SK-N-SH (cell line): Measurements from ENCODE around the gene PURA.

Source experiments
- EP300 ChIP-seq, 2 experiments: IDR thresholded peaks; 2 replicates each; pipeline versions ENCODE4 v1.4.0 to v1.6.1; 2012; ENCODE audit warnings: borderline replicate concordance in 1 of 2, low read depth in 1 of 2, low read length in 1 of 2
- EZH2phosphoT487 ChIP-seq: fragments of 200-600 bp; sonication (generic); IDR thresholded peaks from 2 replicates; pipeline ENCODE4 v1.6.1; 2017; ENCODE audit warnings: low read depth, mixed run types, mild to moderate bottlenecking, antibody characterized with exemption, moderate library complexity, borderline replicate concordance
- FOSL2 ChIP-seq: IDR thresholded peaks from 2 replicates; pipeline ENCODE4 v1.4.0; 2012; ENCODE audit warnings: low read depth, mild to moderate bottlenecking, moderate library complexity, borderline replicate concordance
- FOXM1 ChIP-seq: IDR thresholded peaks from 2 replicates; pipeline ENCODE4 v1.4.0; 2012; ENCODE audit warnings: low read depth, mild to moderate bottlenecking
- GABPA ChIP-seq: IDR thresholded peaks from 2 replicates; pipeline ENCODE4 v1.4.0; 2012; ENCODE audit warnings: low read depth, mild to moderate bottlenecking
- RAD21 ChIP-seq: IDR thresholded peaks from 2 replicates; pipeline ENCODE4 v1.6.1; 2012; ENCODE audit warnings: mild to moderate bottlenecking, low read length
- RFX5 ChIP-seq: IDR thresholded peaks from 2 replicates; pipeline ENCODE4 v1.6.1; 2012; ENCODE audit warnings: mild to moderate bottlenecking, improper control_type of control experiment, low read length
- TEAD4 ChIP-seq: IDR thresholded peaks from 2 replicates; pipeline ENCODE4 v1.4.0; 2012; ENCODE audit warnings: mild to moderate bottlenecking, borderline replicate concordance; ENCODE audit not compliant: insufficient read depth
- YY1 ChIP-seq: IDR thresholded peaks from 2 replicates; pipeline ENCODE4 v1.4.0; 2012; ENCODE audit warnings: low read depth, mild to moderate bottlenecking
- TF ChIP-seq, protein P1 (sequence below): fragments of 200-600 bp; sonication (generic); IDR thresholded peaks from 2 replicates; pipeline ENCODE4 v1.6.1; 2017; ENCODE audit warnings: antibody characterized with exemption, mild to moderate bottlenecking, moderate library complexity
- TF ChIP-seq, protein P2 (sequence below): IDR thresholded peaks from 2 replicates; pipeline ENCODE4 v1.6.1; 2012; ENCODE audit warnings: mild to moderate bottlenecking, low read depth, low read length, moderate library complexity
- TF ChIP-seq, protein P3 (sequence below): IDR thresholded peaks from 2 replicates; pipeline ENCODE4; 2012
- TF ChIP-seq, protein P4 (sequence below): fragments of 150-350 bp; IDR thresholded peaks from 2 replicates; pipeline ENCODE4 v1.6.1; 2017; ENCODE audit warnings: antibody characterized with exemption, low read length, low read depth, borderline replicate concordance

DNA sequence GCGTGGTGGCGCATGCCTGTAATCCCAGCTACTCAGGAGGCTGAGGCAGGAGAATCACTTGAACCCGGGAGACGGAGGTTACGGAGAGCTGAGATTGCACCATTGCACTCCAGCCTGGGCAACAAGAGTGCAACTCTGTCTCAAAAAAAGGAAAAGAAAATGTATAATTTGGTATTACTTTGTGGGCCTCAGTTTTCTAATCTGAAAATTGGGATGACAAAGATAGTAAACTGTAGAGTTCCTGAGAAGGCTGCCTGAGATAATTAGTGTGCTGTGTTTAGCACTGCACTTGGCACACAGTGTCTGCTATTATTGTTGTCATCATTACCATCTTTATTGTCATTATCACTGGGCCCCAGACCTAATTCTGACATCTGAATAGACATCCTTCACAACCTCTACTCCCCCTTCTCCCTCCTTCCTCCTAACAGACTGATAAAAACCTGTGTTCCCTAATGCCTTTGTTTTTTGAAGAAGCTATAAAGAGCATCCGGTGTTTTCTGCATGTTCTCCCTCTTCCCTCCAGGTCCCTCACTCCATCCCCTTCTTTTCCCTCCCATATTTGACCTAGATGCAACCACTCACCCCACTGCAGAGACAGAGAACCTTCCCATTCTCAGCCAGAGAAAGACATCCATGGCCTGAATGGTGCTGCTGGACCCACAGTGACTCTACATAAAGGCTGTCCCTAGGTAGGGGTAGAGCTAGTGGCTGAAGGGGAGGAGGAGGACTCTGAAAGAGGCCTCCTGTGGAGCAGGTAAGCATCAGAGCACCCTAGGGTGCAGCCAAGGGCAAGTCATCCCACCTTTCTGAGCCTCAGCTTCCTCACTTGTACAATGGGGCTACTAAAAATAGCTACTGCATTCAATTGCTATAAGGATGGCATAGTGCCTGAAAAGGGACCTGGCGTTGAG, 45.4 kb downstream of the PURA start:
- TF ChIP-seq, protein P1, sequence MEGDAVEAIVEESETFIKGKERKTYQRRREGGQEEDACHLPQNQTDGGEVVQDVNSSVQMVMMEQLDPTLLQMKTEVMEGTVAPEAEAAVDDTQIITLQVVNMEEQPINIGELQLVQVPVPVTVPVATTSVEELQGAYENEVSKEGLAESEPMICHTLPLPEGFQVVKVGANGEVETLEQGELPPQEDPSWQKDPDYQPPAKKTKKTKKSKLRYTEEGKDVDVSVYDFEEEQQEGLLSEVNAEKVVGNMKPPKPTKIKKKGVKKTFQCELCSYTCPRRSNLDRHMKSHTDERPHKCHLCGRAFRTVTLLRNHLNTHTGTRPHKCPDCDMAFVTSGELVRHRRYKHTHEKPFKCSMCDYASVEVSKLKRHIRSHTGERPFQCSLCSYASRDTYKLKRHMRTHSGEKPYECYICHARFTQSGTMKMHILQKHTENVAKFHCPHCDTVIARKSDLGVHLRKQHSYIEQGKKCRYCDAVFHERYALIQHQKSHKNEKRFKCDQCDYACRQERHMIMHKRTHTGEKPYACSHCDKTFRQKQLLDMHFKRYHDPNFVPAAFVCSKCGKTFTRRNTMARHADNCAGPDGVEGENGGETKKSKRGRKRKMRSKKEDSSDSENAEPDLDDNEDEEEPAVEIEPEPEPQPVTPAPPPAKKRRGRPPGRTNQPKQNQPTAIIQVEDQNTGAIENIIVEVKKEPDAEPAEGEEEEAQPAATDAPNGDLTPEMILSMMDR = no peak
- TF ChIP-seq GABPA (no peak), YY1 (no peak), FOXM1 (no peak), EP300 (IDR thresholded peaks at IDR 0.05; ENCODE audit: borderline replicate concordance in 1 of 2, low read depth in 1 of 2, low read length in 1 of 2) (no peak), EZH2phosphoT487 (no peak), RAD21 (no peak), RFX5 (no peak), FOSL2 (no peak), TEAD4 (no peak)
- TF ChIP-seq, protein P2, sequence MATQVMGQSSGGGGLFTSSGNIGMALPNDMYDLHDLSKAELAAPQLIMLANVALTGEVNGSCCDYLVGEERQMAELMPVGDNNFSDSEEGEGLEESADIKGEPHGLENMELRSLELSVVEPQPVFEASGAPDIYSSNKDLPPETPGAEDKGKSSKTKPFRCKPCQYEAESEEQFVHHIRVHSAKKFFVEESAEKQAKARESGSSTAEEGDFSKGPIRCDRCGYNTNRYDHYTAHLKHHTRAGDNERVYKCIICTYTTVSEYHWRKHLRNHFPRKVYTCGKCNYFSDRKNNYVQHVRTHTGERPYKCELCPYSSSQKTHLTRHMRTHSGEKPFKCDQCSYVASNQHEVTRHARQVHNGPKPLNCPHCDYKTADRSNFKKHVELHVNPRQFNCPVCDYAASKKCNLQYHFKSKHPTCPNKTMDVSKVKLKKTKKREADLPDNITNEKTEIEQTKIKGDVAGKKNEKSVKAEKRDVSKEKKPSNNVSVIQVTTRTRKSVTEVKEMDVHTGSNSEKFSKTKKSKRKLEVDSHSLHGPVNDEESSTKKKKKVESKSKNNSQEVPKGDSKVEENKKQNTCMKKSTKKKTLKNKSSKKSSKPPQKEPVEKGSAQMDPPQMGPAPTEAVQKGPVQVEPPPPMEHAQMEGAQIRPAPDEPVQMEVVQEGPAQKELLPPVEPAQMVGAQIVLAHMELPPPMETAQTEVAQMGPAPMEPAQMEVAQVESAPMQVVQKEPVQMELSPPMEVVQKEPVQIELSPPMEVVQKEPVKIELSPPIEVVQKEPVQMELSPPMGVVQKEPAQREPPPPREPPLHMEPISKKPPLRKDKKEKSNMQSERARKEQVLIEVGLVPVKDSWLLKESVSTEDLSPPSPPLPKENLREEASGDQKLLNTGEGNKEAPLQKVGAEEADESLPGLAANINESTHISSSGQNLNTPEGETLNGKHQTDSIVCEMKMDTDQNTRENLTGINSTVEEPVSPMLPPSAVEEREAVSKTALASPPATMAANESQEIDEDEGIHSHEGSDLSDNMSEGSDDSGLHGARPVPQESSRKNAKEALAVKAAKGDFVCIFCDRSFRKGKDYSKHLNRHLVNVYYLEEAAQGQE = no peak
- TF ChIP-seq, protein P3, sequence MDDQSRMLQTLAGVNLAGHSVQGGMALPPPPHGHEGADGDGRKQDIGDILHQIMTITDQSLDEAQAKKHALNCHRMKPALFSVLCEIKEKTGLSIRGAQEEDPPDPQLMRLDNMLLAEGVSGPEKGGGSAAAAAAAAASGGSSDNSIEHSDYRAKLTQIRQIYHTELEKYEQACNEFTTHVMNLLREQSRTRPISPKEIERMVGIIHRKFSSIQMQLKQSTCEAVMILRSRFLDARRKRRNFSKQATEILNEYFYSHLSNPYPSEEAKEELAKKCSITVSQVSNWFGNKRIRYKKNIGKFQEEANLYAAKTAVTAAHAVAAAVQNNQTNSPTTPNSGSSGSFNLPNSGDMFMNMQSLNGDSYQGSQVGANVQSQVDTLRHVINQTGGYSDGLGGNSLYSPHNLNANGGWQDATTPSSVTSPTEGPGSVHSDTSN = no peak
- TF ChIP-seq, protein P4, sequence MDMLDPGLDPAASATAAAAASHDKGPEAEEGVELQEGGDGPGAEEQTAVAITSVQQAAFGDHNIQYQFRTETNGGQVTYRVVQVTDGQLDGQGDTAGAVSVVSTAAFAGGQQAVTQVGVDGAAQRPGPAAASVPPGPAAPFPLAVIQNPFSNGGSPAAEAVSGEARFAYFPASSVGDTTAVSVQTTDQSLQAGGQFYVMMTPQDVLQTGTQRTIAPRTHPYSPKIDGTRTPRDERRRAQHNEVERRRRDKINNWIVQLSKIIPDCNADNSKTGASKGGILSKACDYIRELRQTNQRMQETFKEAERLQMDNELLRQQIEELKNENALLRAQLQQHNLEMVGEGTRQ = no peak
